HEK293 (cell line): ENCODE measurements around the gene TIGD2.

Experiments used
- AEBP2 ChIP-seq: fragments of 450-650 bp; formaldehyde crosslinking; IDR thresholded peaks from 2 replicates; pipeline ENCODE4 v1.5.1; 2016; ENCODE audit warnings: missing biosample characterization, missing genetic modification characterization, borderline replicate concordance
- CTCF ChIP-seq: fragments of 450-650 bp; formaldehyde crosslinking; IDR thresholded peaks from 2 replicates; pipeline ENCODE4 v1.5.1; 2016; ENCODE audit warnings: missing biosample characterization, missing genetic modification characterization
- GLI4 ChIP-seq: fragments of 450-650 bp; formaldehyde crosslinking; IDR thresholded peaks from 2 replicates; pipeline ENCODE4 v1.5.1; 2016; ENCODE audit warnings: missing biosample characterization, missing genetic modification characterization
- MYNN ChIP-seq: fragments of 450-650 bp; formaldehyde crosslinking; IDR thresholded peaks from 2 replicates; pipeline ENCODE4 v1.5.1; 2016; ENCODE audit warnings: missing biosample characterization, missing genetic modification characterization, borderline replicate concordance
- TCF7L2 ChIP-seq: IDR thresholded peaks from 2 replicates; pipeline ENCODE4 v1.6.1; 2011; ENCODE audit warnings: low read depth, mild to moderate bottlenecking, inconsistent platforms, low read length, moderate library complexity, borderline replicate concordance
- ZBTB21 ChIP-seq: fragments of 450-650 bp; formaldehyde crosslinking; IDR thresholded peaks from 2 replicates; pipeline ENCODE4 v1.5.1; 2017; ENCODE audit warnings: missing biosample characterization, missing genetic modification characterization
- ZNF148 ChIP-seq: fragments of 450-650 bp; formaldehyde crosslinking; IDR thresholded peaks from 2 replicates; pipeline ENCODE4 v1.5.0; 2017; ENCODE audit warnings: missing biosample characterization, missing genetic modification characterization, borderline replicate concordance
- ZNF155 ChIP-seq: fragments of 450-650 bp; formaldehyde crosslinking; IDR thresholded peaks from 2 replicates; pipeline ENCODE4 v1.5.1; 2016; ENCODE audit warnings: missing biosample characterization, missing genetic modification characterization
- ZNF423 ChIP-seq: fragments of 450-650 bp; formaldehyde crosslinking; IDR thresholded peaks from 2 replicates; pipeline ENCODE4 v1.5.1; 2016; ENCODE audit warnings: missing biosample characterization, missing genetic modification characterization
- ZNF501 ChIP-seq: fragments of 450-650 bp; formaldehyde crosslinking; IDR thresholded peaks from 2 replicates; pipeline ENCODE4 v1.5.1; 2016; ENCODE audit warnings: missing biosample characterization, missing genetic modification characterization
- ZSCAN30 ChIP-seq: fragments of 450-650 bp; IDR thresholded peaks from 2 replicates; pipeline ENCODE4 v1.5.1; 2018; ENCODE audit warnings: missing biosample characterization, mild to moderate bottlenecking, missing genetic modification characterization, moderate library complexity
- TF ChIP-seq, protein P1 (sequence below): fragments of 450-650 bp; formaldehyde crosslinking; conservative IDR thresholded peaks from 2 replicates; pipeline ENCODE4 v1.5.1; 2016; ENCODE audit warnings: low read depth, missing biosample characterization, missing genetic modification characterization
- TF ChIP-seq, protein P2 (sequence below): fragments of 450-650 bp; formaldehyde crosslinking; IDR thresholded peaks from 2 replicates; pipeline ENCODE4 v1.5.1; 2016; ENCODE audit warnings: missing biosample characterization, missing genetic modification characterization, low read depth

- TF ChIP-seq, protein P1, sequence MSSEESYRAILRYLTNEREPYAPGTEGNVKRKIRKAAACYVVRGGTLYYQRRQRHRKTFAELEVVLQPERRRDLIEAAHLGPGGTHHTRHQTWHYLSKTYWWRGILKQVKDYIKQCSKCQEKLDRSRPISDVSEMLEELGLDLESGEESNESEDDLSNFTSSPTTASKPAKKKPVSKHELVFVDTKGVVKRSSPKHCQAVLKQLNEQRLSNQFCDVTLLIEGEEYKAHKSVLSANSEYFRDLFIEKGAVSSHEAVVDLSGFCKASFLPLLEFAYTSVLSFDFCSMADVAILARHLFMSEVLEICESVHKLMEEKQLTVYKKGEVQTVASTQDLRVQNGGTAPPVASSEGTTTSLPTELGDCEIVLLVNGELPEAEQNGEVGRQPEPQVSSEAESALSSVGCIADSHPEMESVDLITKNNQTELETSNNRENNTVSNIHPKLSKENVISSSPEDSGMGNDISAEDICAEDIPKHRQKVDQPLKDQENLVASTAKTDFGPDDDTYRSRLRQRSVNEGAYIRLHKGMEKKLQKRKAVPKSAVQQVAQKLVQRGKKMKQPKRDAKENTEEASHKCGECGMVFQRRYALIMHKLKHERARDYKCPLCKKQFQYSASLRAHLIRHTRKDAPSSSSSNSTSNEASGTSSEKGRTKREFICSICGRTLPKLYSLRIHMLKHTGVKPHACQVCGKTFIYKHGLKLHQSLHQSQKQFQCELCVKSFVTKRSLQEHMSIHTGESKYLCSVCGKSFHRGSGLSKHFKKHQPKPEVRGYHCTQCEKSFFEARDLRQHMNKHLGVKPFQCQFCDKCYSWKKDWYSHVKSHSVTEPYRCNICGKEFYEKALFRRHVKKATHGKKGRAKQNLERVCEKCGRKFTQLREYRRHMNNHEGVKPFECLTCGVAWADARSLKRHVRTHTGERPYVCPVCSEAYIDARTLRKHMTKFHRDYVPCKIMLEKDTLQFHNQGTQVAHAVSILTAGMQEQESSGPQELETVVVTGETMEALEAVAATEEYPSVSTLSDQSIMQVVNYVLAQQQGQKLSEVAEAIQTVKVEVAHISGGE (tag by site-specific recombination): no peak
- TF ChIP-seq ZNF148 (tag by site-specific recombination) (no peak), CTCF (tag by site-specific recombination) (no peak), AEBP2 (tag by site-specific recombination) (no peak), ZBTB21 (tag by site-specific recombination) (no peak), ZSCAN30 (tag by site-specific recombination) (no peak), GLI4 (no peak), MYNN (no peak), TCF7L2 (no peak), ZNF155 (tag by site-specific recombination) (no peak), ZNF501 (tag by site-specific recombination) (no peak), ZNF423 (tag by site-specific recombination) (no peak)
- TF ChIP-seq, protein P2, sequence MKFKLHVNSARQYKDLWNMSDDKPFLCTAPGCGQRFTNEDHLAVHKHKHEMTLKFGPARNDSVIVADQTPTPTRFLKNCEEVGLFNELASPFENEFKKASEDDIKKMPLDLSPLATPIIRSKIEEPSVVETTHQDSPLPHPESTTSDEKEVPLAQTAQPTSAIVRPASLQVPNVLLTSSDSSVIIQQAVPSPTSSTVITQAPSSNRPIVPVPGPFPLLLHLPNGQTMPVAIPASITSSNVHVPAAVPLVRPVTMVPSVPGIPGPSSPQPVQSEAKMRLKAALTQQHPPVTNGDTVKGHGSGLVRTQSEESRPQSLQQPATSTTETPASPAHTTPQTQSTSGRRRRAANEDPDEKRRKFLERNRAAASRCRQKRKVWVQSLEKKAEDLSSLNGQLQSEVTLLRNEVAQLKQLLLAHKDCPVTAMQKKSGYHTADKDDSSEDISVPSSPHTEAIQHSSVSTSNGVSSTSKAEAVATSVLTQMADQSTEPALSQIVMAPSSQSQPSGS (tag by site-specific recombination): no peak
Measured at GRCh38 chr4:89111833-89112563, 665 bp downstream of the TIGD2 start.
